GM12878 (cell line): ENCODE measurements around the gene ABHD17C. TPM values are rescaled to one million over a fixed set of nuclear protein-coding genes. Genes with fewer than 3 reads are reported as not detected.

Experiments used
- ATAC-seq: fragments of 200-7000 bp; cut with Tn5 transposase; 3 replicates; pipeline ENCODE4 v1.9.1; 2020; ENCODE audit warnings: mild to moderate bottlenecking, moderate library complexity
- BruUV-seq: library from RNA; stranded (reverse); fragments of 400-500 nt; replicated peaks from 2 replicates; lab custom pipeline; 2021; lab: Mats Ljungman, UMichigan
- CTCF ChIA-PET: fragments of 300-600 bp; sonication (Branson Sonifier 250); formaldehyde crosslinking; extraction: SDS; loops from one replicate; lab custom pipeline; 2021; ENCODE audit warnings: inconsistent platforms; lab: Yijun Ruan, JAX
- POLR2A ChIA-PET: fragments of 350-600 bp; formaldehyde crosslinking; extraction: SDS; loops from one replicate; lab custom pipeline; 2021; ENCODE audit warnings: inconsistent platforms; lab: Charles Lee
- RAD21 ChIA-PET: fragments of 300-600 bp; sonication (Branson Sonifier 250); formaldehyde crosslinking; loops from one replicate; lab custom pipeline; 2023; ENCODE audit warnings: antibody characterized with exemption; ENCODE audit not compliant: unreplicated experiment; lab: Charles Lee
- SMC1A ChIA-PET: fragments of 300-600 bp; sonication (Branson Sonifier 250); formaldehyde crosslinking; loops from one replicate; lab custom pipeline; 2023; ENCODE audit not compliant: unreplicated experiment, uncharacterized antibody; lab: Charles Lee
- DNase-seq: peaks from one replicate; pipeline ENCODE4 v3.0.0-alpha.2; 2011; ENCODE audit warnings: low read depth, low spot score
- FAIRE-seq: peaks from 3 replicates; lab custom pipeline; 2011; peaks lifted over from hg19 to GRCh38; lab: Jason Lieb, UNC
- H2AFZ ChIP-seq: 2 replicates; pipeline ENCODE4 v1.6.0; 2011; ENCODE audit warnings: low read depth, low read length, control low read depth; ENCODE audit not compliant: control insufficient read depth
- H3K27ac ChIP-seq: 2 replicates; pipeline ENCODE4 v1.5.1; 2011; ENCODE audit warnings: control low read depth; ENCODE audit not compliant: control insufficient read depth, insufficient read depth
- H3K27me3 ChIP-seq, 2 experiments: replicated peaks in 1 of 2; 2 replicates each; pipeline versions ENCODE4 v1.6.0 to v1.6.1; 2011; ENCODE audit warnings: low read length in 1 of 2; ENCODE audit not compliant: control insufficient read depth in 2 of 2, insufficient read depth in 2 of 2
- H3K36me3 ChIP-seq, 2 experiments: 2 replicates each; pipeline ENCODE4 v1.5.1; 2011; ENCODE audit warnings: low read length in 1 of 2; ENCODE audit not compliant: control insufficient read depth in 2 of 2, insufficient read depth in 2 of 2
- H3K4me1 ChIP-seq: 2 replicates; pipeline ENCODE4 v1.6.1; 2011; ENCODE audit warnings: mild to moderate bottlenecking, low read length, moderate library complexity, mixed read lengths; ENCODE audit not compliant: control insufficient read depth, insufficient read depth
- H3K4me2 ChIP-seq: 2 replicates; pipeline ENCODE4 v1.6.0; 2011; ENCODE audit warnings: control low read depth; ENCODE audit not compliant: control insufficient read depth, insufficient read depth
- H3K4me3 ChIP-seq: fragments of 200-600 bp; sonication (generic); 2 replicates; pipeline ENCODE4 v1.5.1; 2016
- H3K79me2 ChIP-seq: 2 replicates; pipeline ENCODE4 v1.6.0; 2011; ENCODE audit warnings: low read length; ENCODE audit not compliant: control insufficient read depth, insufficient read depth
- H3K9ac ChIP-seq: 2 replicates; pipeline ENCODE4 v1.8.0; 2011; ENCODE audit warnings: low read length, control low read depth, mixed read lengths; ENCODE audit not compliant: control insufficient read depth, insufficient read depth
- H3K9me3 ChIP-seq: replicated peaks from 3 replicates; pipeline ENCODE4 v1.5.1; 2011; ENCODE audit warnings: mild to moderate bottlenecking, low read length; ENCODE audit not compliant: control insufficient read depth, insufficient read depth
- H4K20me1 ChIP-seq: 2 replicates; pipeline ENCODE4 v1.6.0; 2011; ENCODE audit not compliant: control insufficient read depth, insufficient read depth
- BCL3 ChIP-seq: IDR thresholded peaks from 2 replicates; pipeline ENCODE4 v1.6.1; 2011; ENCODE audit warnings: borderline replicate concordance, low read depth, mild to moderate bottlenecking, moderate library complexity, low read length; ENCODE audit not compliant: insufficient read depth, poor library complexity, severe bottlenecking
- CHD2 ChIP-seq: IDR thresholded peaks from 2 replicates; pipeline ENCODE4 v1.6.1; 2011; ENCODE audit warnings: low read depth, low read length, improper control_type of control experiment, borderline replicate concordance
- PML ChIP-seq: IDR thresholded peaks from 2 replicates; pipeline ENCODE4 v1.6.1; 2012; ENCODE audit warnings: low read length, inconsistent platforms
- TAF1 ChIP-seq: IDR thresholded peaks from 2 replicates; pipeline ENCODE4 v1.6.1; 2011; ENCODE audit warnings: mild to moderate bottlenecking, low read depth, low read length, borderline replicate concordance
- TCF3 ChIP-seq: IDR thresholded peaks from 2 replicates; pipeline ENCODE4 v1.6.1; 2012; ENCODE audit warnings: low read depth, mild to moderate bottlenecking, low read length, borderline replicate concordance; ENCODE audit not compliant: insufficient read depth
- WRNIP1 ChIP-seq: IDR thresholded peaks from 2 replicates; pipeline ENCODE4 v1.6.1; 2011; ENCODE audit warnings: low read depth, low read length, improper control_type of control experiment, borderline replicate concordance
- WGBS: methylation state at CpG from one replicate; pipeline ENCODE4 v1.1.6; 2016; ENCODE audit warnings: low lambda C conversion rate; ENCODE audit not compliant: insufficient replicate concordance, insufficient coverage; ENCODE audit errors: missing lambda C conversion rate; 5-methylcytosine and 5-hydroxymethylcytosine counted together
- in situ Hi-C: fragments of 300-500 bp; cut with MboI; formaldehyde crosslinking; loops from 9 replicates; pipeline ENCODE4 v1.14.3; 2018; ENCODE audit warnings: mixed read lengths
- intact Hi-C: fragments of 100-400 bp; cut with micrococcal nuclease; formaldehyde crosslinking; loops from one replicate; pipeline ENCODE4 v1.14.2; 2022; ENCODE audit not compliant: unreplicated experiment
- polyA plus RNA-seq, 11 experiments: library from polyadenylated mRNA; depleted of rRNA in 4 of 11; unstranded in 6 of 11; stranded (reverse) in 5 of 11; fragments of >200 nt; fragmentation: Nextera tagmentation in 4 of 11; fragmentation: Illumina TruSeq in 1 of 11; extraction: Ambion mirVana in 4 of 11; extraction: Trizol in 1 of 11; gene quantifications; 1 replicate in 1 of 11; 2 replicates in 10 of 11; pipeline versions ENCODE4 v1.2.1 to v1.2.3, GENCODE V29; 2011 to 2016; ENCODE audit warnings: inconsistent platforms in 2 of 11, missing spikeins in 2 of 11, low read depth in 1 of 11
- total RNA-seq, 4 experiments: library from RNA; depleted of rRNA in 3 of 4; stranded (reverse); fragments of >200 nt in 3 of 4; fragmentation: Illumina TruSeq in 1 of 4; extraction: Trizol in 1 of 4; gene quantifications; 2 replicates each; pipeline versions ENCODE4 v1.2.1 to v1.2.3, GENCODE V29; 2013 to 2021
- TF ChIP-seq, protein P1 (sequence below): fragments of 450-650 bp; formaldehyde crosslinking; IDR thresholded peaks from 2 replicates; pipeline ENCODE4 v1.4.0; 2020; ENCODE audit warnings: mild to moderate bottlenecking, moderate library complexity

Gene ABHD17C
- total and polyA plus RNA-seq, 10 of the 15 experiments (the other 5 are each of a cell fraction or from before 2014, with no cell fraction given): 0.92 to 11.4 (median 5.5) TPM

- ChIA-PET SMC1A (interaction anchor here (1.0 to 3.3 kb wide), 5 partner anchors 158 to 322 kb away, joined by 3 to 44 read pairs (median 3); no protein-coding TSS in a partner anchor), CTCF (interaction anchor here (0.7 to 7.4 kb wide), 9 partner anchors 8 to 488 kb away, joined by 3 to 130 read pairs (median 13); no protein-coding TSS in a partner anchor), RAD21 (interaction anchor here (2.0 to 4.2 kb wide), 7 partner anchors 10 to 322 kb away, joined by 6 to 59 read pairs (median 9); no protein-coding TSS in a partner anchor), POLR2A (no interaction called here)
- TF ChIP-seq, protein P1, sequence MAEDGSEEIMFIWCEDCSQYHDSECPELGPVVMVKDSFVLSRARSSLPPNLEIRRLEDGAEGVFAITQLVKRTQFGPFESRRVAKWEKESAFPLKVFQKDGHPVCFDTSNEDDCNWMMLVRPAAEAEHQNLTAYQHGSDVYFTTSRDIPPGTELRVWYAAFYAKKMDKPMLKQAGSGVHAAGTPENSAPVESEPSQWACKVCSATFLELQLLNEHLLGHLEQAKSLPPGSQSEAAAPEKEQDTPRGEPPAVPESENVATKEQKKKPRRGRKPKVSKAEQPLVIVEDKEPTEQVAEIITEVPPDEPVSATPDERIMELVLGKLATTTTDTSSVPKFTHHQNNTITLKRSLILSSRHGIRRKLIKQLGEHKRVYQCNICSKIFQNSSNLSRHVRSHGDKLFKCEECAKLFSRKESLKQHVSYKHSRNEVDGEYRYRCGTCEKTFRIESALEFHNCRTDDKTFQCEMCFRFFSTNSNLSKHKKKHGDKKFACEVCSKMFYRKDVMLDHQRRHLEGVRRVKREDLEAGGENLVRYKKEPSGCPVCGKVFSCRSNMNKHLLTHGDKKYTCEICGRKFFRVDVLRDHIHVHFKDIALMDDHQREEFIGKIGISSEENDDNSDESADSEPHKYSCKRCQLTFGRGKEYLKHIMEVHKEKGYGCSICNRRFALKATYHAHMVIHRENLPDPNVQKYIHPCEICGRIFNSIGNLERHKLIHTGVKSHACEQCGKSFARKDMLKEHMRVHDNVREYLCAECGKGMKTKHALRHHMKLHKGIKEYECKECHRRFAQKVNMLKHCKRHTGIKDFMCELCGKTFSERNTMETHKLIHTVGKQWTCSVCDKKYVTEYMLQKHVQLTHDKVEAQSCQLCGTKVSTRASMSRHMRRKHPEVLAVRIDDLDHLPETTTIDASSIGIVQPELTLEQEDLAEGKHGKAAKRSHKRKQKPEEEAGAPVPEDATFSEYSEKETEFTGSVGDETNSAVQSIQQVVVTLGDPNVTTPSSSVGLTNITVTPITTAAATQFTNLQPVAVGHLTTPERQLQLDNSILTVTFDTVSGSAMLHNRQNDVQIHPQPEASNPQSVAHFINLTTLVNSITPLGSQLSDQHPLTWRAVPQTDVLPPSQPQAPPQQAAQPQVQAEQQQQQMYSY (CRISPR knock-in tag): no peak
- TF ChIP-seq TAF1 (no peak), CHD2 (no peak), WRNIP1 (no peak), BCL3 (no peak), TCF3 (no peak), PML (no peak)
- no peak for ATAC-seq
- no peak overlapping the region for H3K4me2 ChIP-seq
- BruUV-seq: no TSS peak
- H2AFZ ChIP-seq: no peak overlapping the region
- H3K79me2 ChIP-seq: no peaks in the 10 kb centered on the region
- in situ Hi-C loops: loop anchor here (5.0 to 10.0 kb wide), 2 partner anchors 213 to 321 kb away; no protein-coding TSS in a partner anchor
- H3K27ac ChIP-seq: no peak overlapping the region
- no peaks in the 10 kb centered on the region for H4K20me1 ChIP-seq
- no peak overlapping the region for H3K9ac ChIP-seq
- 47% methylated on average over 10 of the region's 10 CpGs for WGBS
- no peak overlapping the region for H3K4me3 ChIP-seq
- no peak for DNase-seq
- no peak for FAIRE-seq
- intact Hi-C loops: loop anchor here (2.0 kb wide), 2 partner anchors 159 to 193 kb away; no protein-coding TSS in a partner anchor
- no peaks in the 10 kb centered on the region for H3K9me3 ChIP-seq
- H3K27me3 ChIP-seq: peaks cover 18 to 20% of the 10 kb centered on the region in 2 experiments
- H3K4me1 ChIP-seq: no peaks in the 10 kb centered on the region
- no peaks in the 10 kb centered on the region for H3K36me3 ChIP-seq
Observed at GRCh38 chr15:80777826-80778620, 82.9 kb downstream of the ABHD17C start.
